Panc1 (cell line): Measurements from ENCODE around the gene CPXM1. TPM values are rescaled to one million over a fixed set of nuclear protein-coding genes. Genes with fewer than 3 reads are reported as not detected.

Experiments
- ATAC-seq: fragments of 200-7000 bp; cut with Tn5 transposase; 2 replicates; pipeline ENCODE4 v1.9.1; 2020; ENCODE audit warnings: mild to moderate bottlenecking, moderate library complexity
- BruUV-seq: library from RNA; stranded (reverse); fragments of 400-500 nt; replicated peaks from 2 replicates; lab custom pipeline; 2021; lab: Mats Ljungman, UMichigan
- CTCF ChIA-PET: fragments of 300-600 bp; sonication (Branson Sonifier 250); formaldehyde crosslinking; loops from one replicate; lab custom pipeline; 2022; ENCODE audit warnings: antibody characterized with exemption; lab: Charles Lee
- POLR2A ChIA-PET: fragments of 300-600 bp; sonication (Branson Sonifier 250); formaldehyde crosslinking; loops from one replicate; lab custom pipeline; 2022; ENCODE audit warnings: antibody characterized with exemption; lab: Charles Lee
- DNase-seq: peaks from one replicate; pipeline ENCODE4 v3.0.0-alpha.2; 2010; ENCODE audit warnings: low read depth, low spot score
- H3K27ac ChIP-seq: 2 replicates; pipeline ENCODE4 v1.5.1; 2011; ENCODE audit warnings: mild to moderate bottlenecking, low read length, inconsistent platforms
- H3K27me3 ChIP-seq: fragments of 200-500 bp; sonication (Bioruptor generic); 2 replicates; pipeline ENCODE4 v1.6.0; 2014; ENCODE audit warnings: low read length, inconsistent platforms; ENCODE audit not compliant: control insufficient read depth, insufficient read depth
- H3K36me3 ChIP-seq: fragments of 200-500 bp; sonication (Bioruptor generic); 2 replicates; pipeline ENCODE4 v1.5.1; 2014; ENCODE audit warnings: inconsistent platforms, mild to moderate bottlenecking, low read length, moderate library complexity; ENCODE audit not compliant: control insufficient read depth, insufficient read depth
- H3K4me1 ChIP-seq: 2 replicates; pipeline ENCODE4 v1.5.1; 2011; ENCODE audit warnings: inconsistent platforms, mild to moderate bottlenecking, low read length, moderate library complexity; ENCODE audit not compliant: control insufficient read depth, insufficient read depth
- H3K4me3 ChIP-seq, 2 experiments: 2 replicates each; pipeline ENCODE4 v1.5.1; 2011 to 2012; ENCODE audit warnings: low read depth in 2 of 2, low read length in 2 of 2, mild to moderate bottlenecking in 2 of 2, inconsistent platforms in 1 of 2, moderate library complexity in 1 of 2
- H3K9me3 ChIP-seq: fragments of 200-500 bp; sonication (Bioruptor generic); 2 replicates; pipeline ENCODE4 v1.5.1; 2014; ENCODE audit warnings: low read depth, mild to moderate bottlenecking, inconsistent platforms, low read length, moderate library complexity; ENCODE audit not compliant: control insufficient read depth, insufficient read depth
- CTCF ChIP-seq: fragments of 450-650 bp; IDR thresholded peaks from 2 replicates; pipeline ENCODE4 v1.5.1; 2017; ENCODE audit warnings: mild to moderate bottlenecking
- POLR2AphosphoS5 ChIP-seq: IDR thresholded peaks from 2 replicates; pipeline ENCODE4 v1.6.1; 2012; ENCODE audit warnings: mild to moderate bottlenecking, low read depth, low read length, moderate library complexity
- REST ChIP-seq, 2 experiments: IDR thresholded peaks; 2 replicates each; pipeline ENCODE4 v1.6.1; 2011 to 2012; ENCODE audit warnings: low read depth in 2 of 2, control low read depth in 1 of 2, low read length in 1 of 2, mild to moderate bottlenecking in 1 of 2, moderate library complexity in 1 of 2; ENCODE audit not compliant: insufficient read depth in 1 of 2
- SIN3A ChIP-seq: IDR thresholded peaks from 2 replicates; pipeline ENCODE4 v1.6.1; 2012; ENCODE audit warnings: low read depth, mild to moderate bottlenecking, low read length, moderate library complexity, borderline replicate concordance; ENCODE audit not compliant: insufficient read depth
- TCF7L2 ChIP-seq: IDR thresholded peaks from 2 replicates; pipeline ENCODE4 v1.6.1; 2011; ENCODE audit warnings: mild to moderate bottlenecking, low read depth, low read length, inconsistent platforms
- in situ Hi-C: cut with HindIII; loops from 2 replicates; pipeline ENCODE4 v1.10.0; 2016; ENCODE audit warnings: low sequenced_read_pairs, low pct_unique_long_range_greater_than_20kb
- intact Hi-C: fragments of 100-400 bp; cut with micrococcal nuclease; formaldehyde crosslinking; loops from one replicate; pipeline ENCODE4 v1.10.0; 2022; ENCODE audit not compliant: unreplicated experiment
- total RNA-seq: library from RNA; stranded (reverse); gene quantifications from one replicate; pipeline ENCODE4 v1.2.1, GENCODE V29; 2021; ENCODE audit not compliant: unreplicated experiment

The CPXM1 gene
- total RNA-seq, 1 experiment from 2014 or later = not detected

- no TSS peak for BruUV-seq
- no peak overlapping the region for H3K4me3 ChIP-seq
- in situ Hi-C loops (no loop called here), intact Hi-C loops (no loop called here)
- H3K27ac ChIP-seq = no peak overlapping the region
- ChIA-PET CTCF (no interaction called here), POLR2A (no interaction called here)
- H3K27me3 ChIP-seq = no peaks in the 10 kb centered on the region; the same call in 1 of the 2 replicates
- TF ChIP-seq REST (IDR thresholded peaks at IDR 0.05; ENCODE audit: insufficient read depth in 1 of 2, low read depth in 2 of 2, low read length in 1 of 2) (no peak), POLR2AphosphoS5 (no peak), CTCF (no peak), SIN3A (no peak), TCF7L2 (no peak)
- ATAC-seq (no peak), DNase-seq (no peak)
- no peaks in the 10 kb centered on the region for H3K36me3 ChIP-seq
- peaks cover 7% of the 10 kb centered on the region for H3K4me1 ChIP-seq
- H3K9me3 ChIP-seq = no peaks in the 10 kb centered on the region
Measured at GRCh38 chr20:2763186-2763585, 37.2 kb downstream of the CPXM1 start.

- Histone ChIP-seq H3K9me3 (no peaks in the 10 kb centered on the region), H3K4me1 (peaks cover 2% of the 10 kb centered on the region; the same call in 1 of the 2 replicates), H3K36me3 (no peaks in the 10 kb centered on the region), H3K27me3 (no peaks in the 10 kb centered on the region; the same call in 1 of the 2 replicates), H3K4me3 (no peak overlapping the region), H3K27ac (no peak overlapping the region)
- POLR2A ChIA-PET = no interaction called here
- no peak for TF ChIP-seq POLR2AphosphoS5
- TF ChIP-seq REST (IDR thresholded peaks at IDR 0.05; ENCODE audit: insufficient read depth in 1 of 2, low read depth in 2 of 2, low read length in 1 of 2) = no peak
- no peak for TF ChIP-seq TCF7L2
- TF ChIP-seq CTCF = no peak
- no peak for TF ChIP-seq SIN3A
- intact Hi-C loops = no loop called here
- CTCF ChIA-PET = no interaction called here
- ATAC-seq (no peak), DNase-seq (no peak)
- BruUV-seq = no TSS peak
- in situ Hi-C loops = no loop called here
Measured at GRCh38 chr20:2762578-2763131, 37.8 kb downstream of the CPXM1 start.
